ENCODE measurements around the gene SGF29.
"Not testable (repeated sequence)": the region's sequence is repeated elsewhere in the genome, so short reads cannot be mapped to it uniquely, and the experiment has no call there.

The SGF29 gene

GRCh38 chr16:28638359-28638758 is 84.6 kb downstream of the SGF29 start:
- H3K4me2 ChIP-seq (ENCODE audit: low read depth, low read length); H2AFZ ChIP-seq (ENCODE audit: low read length); DNase-seq; H4K20me1 ChIP-seq (ENCODE audit: insufficient read depth, low read length); H3K36me3 ChIP-seq (replicated peaks; ENCODE audit: insufficient read depth, low read length); H3K9me2 ChIP-seq (replicated peaks; ENCODE audit: insufficient read depth, low read length); H3K4me3 ChIP-seq (ENCODE audit: low read length); H3K27me3 ChIP-seq (replicated peaks; ENCODE audit: insufficient read depth, low read length); H3K9me3 ChIP-seq (replicated peaks; ENCODE audit: insufficient read depth, low read length); H3K9ac ChIP-seq (ENCODE audit: low read length); H3K27ac ChIP-seq (ENCODE audit: low read length); H3F3A ChIP-seq (ENCODE audit: insufficient read depth, low read length); H3K79me2 ChIP-seq (ENCODE audit: low read length); H3K4me1 ChIP-seq (ENCODE audit: low read length): not testable (repeated sequence)

GRCh38 chr16:28639959-28640358 is 86.2 kb downstream of the SGF29 start:
- H3K4me3 ChIP-seq (ENCODE audit: low read length); H3K9me3 ChIP-seq (replicated peaks; ENCODE audit: insufficient read depth, low read length); H3F3A ChIP-seq (ENCODE audit: insufficient read depth, low read length); H3K79me2 ChIP-seq (ENCODE audit: low read length); H3K27ac ChIP-seq (ENCODE audit: low read length); H4K20me1 ChIP-seq (ENCODE audit: insufficient read depth, low read length); H3K9ac ChIP-seq (ENCODE audit: low read length); H2AFZ ChIP-seq (ENCODE audit: low read length); H3K4me1 ChIP-seq (ENCODE audit: low read length); H3K27me3 ChIP-seq (replicated peaks; ENCODE audit: insufficient read depth, low read length); H3K9me2 ChIP-seq (replicated peaks; ENCODE audit: insufficient read depth, low read length); H3K36me3 ChIP-seq (replicated peaks; ENCODE audit: insufficient read depth, low read length); H3K4me2 ChIP-seq (ENCODE audit: low read depth, low read length): not testable (repeated sequence)
- DNase-seq: peak; percentile 58
